Measurements from ENCODE around the gene TIGD6. TPM values are rescaled to one million over a fixed set of nuclear protein-coding genes. Genes with fewer than 3 reads are reported as not detected.
"Not testable (repeated sequence)": the region's sequence is repeated elsewhere in the genome, so short reads cannot be mapped to it uniquely, and the experiment has no call there.

Gene TIGD6
- polyA plus RNA-seq, result 1 to 10 TPM in 2 of 3 donors, under 1 TPM in 1; 0.48 to 2.0 (median 1.1) TPM

DNA sequence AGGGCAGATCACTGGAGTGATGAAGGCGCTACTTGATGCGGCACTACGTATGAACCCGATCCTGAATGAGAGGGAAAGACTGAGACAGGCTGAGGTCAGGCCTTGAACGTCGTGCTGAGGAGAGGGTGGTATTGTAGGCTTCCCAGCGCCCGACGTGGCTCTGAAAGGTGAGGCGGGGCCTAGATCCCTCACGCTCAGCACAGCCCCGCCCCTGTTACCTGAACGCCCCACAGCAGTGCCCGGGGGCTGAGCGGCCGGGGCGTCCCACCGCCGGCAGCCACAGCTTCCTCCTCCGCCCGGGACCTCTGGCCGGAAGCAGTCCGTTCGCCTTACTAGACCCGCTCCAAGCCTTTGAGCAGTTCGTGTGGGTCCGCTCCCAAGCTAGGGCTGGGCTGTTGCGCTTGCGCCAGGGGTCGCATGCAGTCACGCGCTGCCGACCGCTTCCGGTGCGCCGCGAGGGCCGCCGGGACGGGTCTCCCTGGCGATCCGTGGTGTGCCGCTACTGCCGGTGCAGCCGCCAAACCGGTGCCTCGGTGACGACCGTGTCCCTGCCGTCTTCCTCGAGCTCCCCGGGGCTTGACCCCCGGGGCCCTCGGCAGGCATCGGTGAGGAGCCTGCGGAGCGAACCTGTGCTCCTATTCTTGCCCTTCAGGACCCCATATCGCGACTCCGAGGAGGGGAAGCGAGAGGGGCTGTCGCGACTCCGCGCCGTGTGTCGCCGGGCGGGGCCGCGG, at the start of gene TIGD6, which contains the start of gene HMGXB3:
Gene TIGD6, minus strand, starts transcription at position 399 of the 734 bp plus-strand sequence. CDS start 4,306 bp downstream, outside the sequence.
Gene HMGXB3, plus strand, starts transcription at position 484 of the 734 bp plus-strand sequence. CDS start 4,114 bp downstream, outside the sequence.
- Mint-ChIP-seq H3K4me3 (peak within 1 kb of the TSS; percentile 93 to 98 (median 96)), H3K4me1 (peaks cover 35 to 53% of the 10 kb centered on the region in 2 donors), H3K9me3 (no peaks in the 10 kb centered on the region), H3K36me3 (peaks cover 9 to 19% (median 14%) of the 10 kb centered on the region in 3 donors), H3K27me3 (ENCODE audit: low read depth in 3 of 3) (peaks cover 2 to 14% (median 2%) of the 10 kb centered on the region in 3 donors), H3K27ac (peak within 1 kb of the TSS; percentile 90 to 98 (median 96))
- peak; percentile 89 to 90 (median 90) for DNase-seq

GRCh38 chr5:150046031-150046430, 45.6 kb upstream of the TIGD6 start:
- DNase-seq, result peak; percentile 83 to 87 (median 84)
- peaks cover 19 to 28% (median 26%) of the 10 kb centered on the region in 3 donors for H3K27me3 Mint-ChIP-seq (ENCODE audit: low read depth in 3 of 3)
- no peaks in the 10 kb centered on the region for H3K9me3 Mint-ChIP-seq
- H3K4me3 Mint-ChIP-seq, result peak overlapping the region; percentile 40 to 75 (median 70)
- peak overlapping the region in 5 of 6 donors; percentile 23 to 87 (median 81) for H3K27ac Mint-ChIP-seq
- peaks cover 67 to 71% (median 69%) of the 10 kb centered on the region in 3 donors for H3K36me3 Mint-ChIP-seq
- peaks cover 54 to 65% of the 10 kb centered on the region in 2 donors for H3K4me1 Mint-ChIP-seq

- no peak for DNase-seq
- no peaks in the 10 kb centered on the region for H3K9me3 Mint-ChIP-seq
- H3K27me3 Mint-ChIP-seq (ENCODE audit: low read depth in 3 of 3), result peaks cover 19 to 28% (median 26%) of the 10 kb centered on the region in 3 donors
- peak overlapping the region; percentile 40 to 75 (median 70) for H3K4me3 Mint-ChIP-seq
- H3K27ac Mint-ChIP-seq, result peak overlapping the region in 5 of 6 donors; percentile 23 to 87 (median 81)
- H3K4me1 Mint-ChIP-seq, result peaks cover 54 to 65% of the 10 kb centered on the region in 2 donors
- H3K36me3 Mint-ChIP-seq, result peaks cover 67 to 71% (median 69%) of the 10 kb centered on the region in 3 donors
Observed at GRCh38 chr5:150045549-150045948, 45.1 kb upstream of the TIGD6 start.

DNA sequence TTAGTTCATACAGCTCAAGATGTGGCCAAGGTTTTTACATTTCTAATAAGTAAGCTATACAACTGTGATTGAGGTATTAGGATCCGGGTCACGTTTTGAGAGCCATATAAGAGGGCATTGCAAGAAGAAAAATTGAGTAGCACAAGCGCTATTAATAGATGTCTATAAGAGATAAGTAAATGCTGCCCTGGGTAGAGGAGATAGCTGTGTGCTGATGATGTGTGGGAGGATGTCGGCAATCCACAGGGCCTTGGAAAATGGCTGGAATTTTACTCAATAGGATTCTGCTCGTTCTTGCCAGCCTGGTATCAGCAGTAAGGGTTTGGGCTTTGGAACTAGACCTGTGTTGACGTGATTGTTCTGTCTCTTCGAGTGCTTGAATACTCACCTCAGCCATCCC, 44.3 kb upstream of the TIGD6 start:
- no peaks in the 10 kb centered on the region for H3K9me3 Mint-ChIP-seq
- H3K36me3 Mint-ChIP-seq, result peaks cover 69 to 71% (median 69%) of the 10 kb centered on the region in 3 donors
- DNase-seq, result no peak
- H3K4me3 Mint-ChIP-seq, result peak overlapping the region; percentile 29 to 73 (median 36)
- peak overlapping the region in 4 of 6 donors; percentile 34 to 87 (median 74) for H3K27ac Mint-ChIP-seq
- peaks cover 14 to 28% (median 27%) of the 10 kb centered on the region in 3 donors for H3K27me3 Mint-ChIP-seq (ENCODE audit: low read depth in 3 of 3)
- H3K4me1 Mint-ChIP-seq, result peaks cover 54 to 65% of the 10 kb centered on the region in 2 donors

DNA sequence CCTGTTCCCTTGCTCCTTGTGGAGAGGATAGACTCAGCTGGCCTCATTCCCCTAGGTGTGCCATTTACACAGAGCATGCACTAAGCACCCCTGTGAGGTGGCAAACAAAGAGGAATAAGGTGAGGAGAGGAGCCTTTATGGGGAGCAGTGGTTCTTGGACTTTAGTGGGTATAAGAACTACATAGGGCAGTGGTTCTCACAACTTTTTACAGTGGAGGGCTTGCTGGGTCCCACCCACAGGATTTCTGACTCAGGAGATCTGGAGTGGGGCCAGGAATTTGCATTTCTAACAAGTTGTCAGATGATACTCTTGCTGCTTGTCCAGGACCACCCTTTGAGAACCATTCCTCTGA, 43.9 kb upstream of the TIGD6 start:
- H3K9me3 Mint-ChIP-seq, result no peaks in the 10 kb centered on the region

DNA sequence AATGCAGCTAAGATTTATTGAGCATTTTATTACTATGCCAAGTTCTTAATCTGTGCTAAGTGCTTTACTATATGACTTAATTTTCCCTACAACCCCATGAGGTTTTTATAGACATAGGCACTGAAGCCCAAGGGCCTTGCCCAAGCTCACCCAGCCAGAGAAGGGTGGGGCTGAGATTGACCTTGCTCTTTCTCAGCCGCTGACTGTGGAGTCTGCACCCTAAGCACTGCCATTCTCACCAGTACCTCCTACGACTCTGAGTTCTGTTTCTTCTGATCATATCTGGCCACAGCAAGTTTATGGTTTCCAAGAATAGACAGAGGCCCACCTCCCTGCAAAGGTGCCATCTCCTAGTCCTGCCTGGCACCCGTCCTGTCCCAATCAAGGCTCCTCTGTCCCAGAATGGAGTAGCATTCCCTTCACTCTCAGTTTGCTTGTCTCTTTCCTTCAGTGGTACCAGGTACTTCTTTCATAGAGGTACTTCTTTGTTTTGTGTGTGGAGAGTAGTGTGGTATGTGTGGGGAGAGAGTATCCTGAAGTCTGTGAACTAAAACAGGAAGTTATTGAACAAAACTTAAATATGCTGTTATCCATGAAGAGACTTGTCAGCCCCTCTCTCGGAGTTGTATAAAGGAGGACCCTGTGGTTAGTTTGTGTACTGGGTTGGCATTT, 43.3 kb upstream of the TIGD6 start:
- Mint-ChIP-seq H3K27me3 (ENCODE audit: low read depth in 3 of 3) (peaks cover 8 to 20% (median 18%) of the 10 kb centered on the region in 3 donors), H3K4me3 (peak overlapping the region; percentile 17 to 73 (median 45)), H3K36me3 (peaks cover 69 to 71% (median 69%) of the 10 kb centered on the region in 3 donors), H3K27ac (peak overlapping the region; percentile 6 to 69 (median 48)), H3K9me3 (no peaks in the 10 kb centered on the region), H3K4me1 (peaks cover 54 to 65% of the 10 kb centered on the region in 2 donors)
- DNase-seq, result peak; percentile 16 to 38 (median 29)

More for the DNA sequence above, 43.9 kb upstream of the TIGD6 start:
- peaks cover 11 to 25% (median 23%) of the 10 kb centered on the region in 3 donors for H3K27me3 Mint-ChIP-seq (ENCODE audit: low read depth in 3 of 3)
- H3K4me1 Mint-ChIP-seq, result peaks cover 54 to 65% of the 10 kb centered on the region in 2 donors
- peaks cover 69 to 71% (median 69%) of the 10 kb centered on the region in 3 donors for H3K36me3 Mint-ChIP-seq
- peak overlapping the region; percentile 29 to 73 (median 45) for H3K4me3 Mint-ChIP-seq
- peak overlapping the region in 4 of 6 donors; percentile 34 to 87 (median 68) for H3K27ac Mint-ChIP-seq
- no peak for DNase-seq

- Mint-ChIP-seq H3K4me3 (peak overlapping the region in 3 of 5 donors; percentile 10 to 47 (median 30)), H3K36me3 (peaks cover 69 to 71% (median 69%) of the 10 kb centered on the region in 3 donors), H3K9me3 (no peaks in the 10 kb centered on the region), H3K27me3 (ENCODE audit: low read depth in 3 of 3) (peaks cover 6 to 13% (median 7%) of the 10 kb centered on the region in 3 donors), H3K4me1 (peaks cover 49 to 52% of the 10 kb centered on the region in 2 donors), H3K27ac (peak overlapping the region in 1 of 6 donors; percentile 61)
- no peak for DNase-seq
Observed at GRCh38 chr5:150042459-150042858, 42.0 kb upstream of the TIGD6 start.

- H3K27ac Mint-ChIP-seq, result no peak overlapping the region
Observed at GRCh38 chr5:150038547-150038946, 38.1 kb upstream of the TIGD6 start.

GRCh38 chr5:150036513-150036912, 36.1 kb upstream of the TIGD6 start:
- H3K9me3 Mint-ChIP-seq, result no peaks in the 10 kb centered on the region
- no peak overlapping the region for H3K27ac Mint-ChIP-seq
- H3K4me1 Mint-ChIP-seq, result no peaks in the 10 kb centered on the region
- no peak overlapping the region for H3K4me3 Mint-ChIP-seq
- H3K36me3 Mint-ChIP-seq, result peaks cover 83 to 100% (median 94%) of the 10 kb centered on the region in 3 donors
- DNase-seq, result no peak
- H3K27me3 Mint-ChIP-seq (ENCODE audit: low read depth in 3 of 3), result peaks cover 0 to 3% (median 2%) of the 10 kb centered on the region in 3 donors

More at GRCh38 chr5:150038547-150038946, 38.1 kb upstream of the TIGD6 start:
- peaks cover 87 to 99% (median 90%) of the 10 kb centered on the region in 3 donors for H3K36me3 Mint-ChIP-seq
- H3K4me1 Mint-ChIP-seq, result peaks cover 13 to 17% of the 10 kb centered on the region in 2 donors
- H3K4me3 Mint-ChIP-seq, result no peak overlapping the region
- H3K27me3 Mint-ChIP-seq (ENCODE audit: low read depth in 3 of 3), result peaks cover 0 to 7% (median 1%) of the 10 kb centered on the region in 3 donors
- DNase-seq, result no peak
- H3K9me3 Mint-ChIP-seq, result no peaks in the 10 kb centered on the region

GRCh38 chr5:150035139-150035895, 34.9 kb upstream of the TIGD6 start:
- no peak overlapping the region for H3K4me3 Mint-ChIP-seq
- H3K36me3 Mint-ChIP-seq, result peaks cover 79 to 100% (median 92%) of the 10 kb centered on the region in 3 donors
- no peak overlapping the region for H3K27ac Mint-ChIP-seq
- no peak for DNase-seq
- H3K27me3 Mint-ChIP-seq (ENCODE audit: low read depth in 3 of 3), result peaks cover 0 to 3% (median 2%) of the 10 kb centered on the region in 3 donors
- H3K4me1 Mint-ChIP-seq, result no peaks in the 10 kb centered on the region
- H3K9me3 Mint-ChIP-seq, result no peaks in the 10 kb centered on the region

DNA sequence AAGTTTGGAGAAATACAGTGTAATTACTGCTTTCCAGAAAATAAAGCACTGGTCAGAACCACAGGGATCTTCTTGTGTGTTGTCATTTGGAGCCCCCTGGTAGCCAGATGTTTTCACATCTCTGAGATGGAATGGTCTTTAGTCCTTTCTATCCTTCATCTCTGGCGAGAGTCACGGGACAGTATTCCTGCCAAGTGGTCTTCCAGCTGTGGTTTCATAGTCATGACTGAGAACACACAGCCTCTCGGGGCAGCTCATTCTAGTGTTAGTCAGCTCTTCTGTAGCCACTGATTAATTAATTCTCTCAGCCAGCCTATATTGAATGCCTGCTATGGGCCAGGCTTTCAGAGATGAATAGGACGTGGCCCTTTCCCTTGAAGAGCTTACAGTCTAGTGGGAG, 34.2 kb upstream of the TIGD6 start:
- Mint-ChIP-seq H3K4me1 (no peaks in the 10 kb centered on the region), H3K27me3 (ENCODE audit: low read depth in 3 of 3) (peaks cover 0 to 3% (median 1%) of the 10 kb centered on the region in 3 donors), H3K4me3 (no peak overlapping the region), H3K36me3 (peaks cover 77 to 98% (median 90%) of the 10 kb centered on the region in 3 donors), H3K27ac (no peak overlapping the region), H3K9me3 (no peaks in the 10 kb centered on the region)
- no peak for DNase-seq

- no peaks in the 10 kb centered on the region for H3K4me1 Mint-ChIP-seq
- no peak overlapping the region for H3K4me3 Mint-ChIP-seq
- H3K9me3 Mint-ChIP-seq, result no peaks in the 10 kb centered on the region
- no peak for DNase-seq
- peaks cover 71 to 95% (median 86%) of the 10 kb centered on the region in 3 donors for H3K36me3 Mint-ChIP-seq
- no peak overlapping the region for H3K27ac Mint-ChIP-seq
- peaks cover 0 to 3% (median 2%) of the 10 kb centered on the region in 3 donors for H3K27me3 Mint-ChIP-seq (ENCODE audit: low read depth in 3 of 3)
Observed at GRCh38 chr5:150033334-150033733, 32.9 kb upstream of the TIGD6 start.

DNA sequence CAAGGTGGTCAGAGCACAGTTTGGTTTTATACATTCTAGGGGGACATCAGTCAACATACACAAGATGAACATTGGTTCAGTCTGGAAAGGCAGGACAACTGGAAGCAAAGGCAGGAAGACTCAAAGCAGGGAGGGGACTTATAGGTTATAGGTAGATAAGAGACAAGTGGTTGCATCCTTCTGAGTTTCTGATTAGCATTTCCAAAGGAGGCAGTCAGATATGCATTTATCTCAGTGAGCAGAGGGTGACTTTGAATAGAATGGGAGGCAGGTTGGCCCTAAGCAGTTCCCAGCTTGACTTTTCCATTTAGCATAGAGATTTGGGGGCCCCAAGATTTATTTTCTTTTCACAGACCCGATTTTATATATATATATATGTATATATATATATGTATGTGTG, 27.6 kb upstream of the TIGD6 start:
- H3K36me3 Mint-ChIP-seq, result peaks cover 46 to 83% (median 48%) of the 10 kb centered on the region in 3 donors
- not testable (repeated sequence) for DNase-seq; H3K27me3 Mint-ChIP-seq (ENCODE audit: low read depth in 3 of 3); H3K27ac Mint-ChIP-seq; H3K4me3 Mint-ChIP-seq; H3K9me3 Mint-ChIP-seq; H3K4me1 Mint-ChIP-seq
